GM10847 (cell line): ENCODE measurements around the gene C11orf68.

Experiments
- POLR2A ChIP-seq: IDR thresholded peaks from 2 replicates; pipeline ENCODE4 v1.6.1; 2011; ENCODE audit not compliant: insufficient read length; ENCODE audit errors: extremely low read depth

C11orf68 gene

GRCh38 chr11:65918211-65919140 is at the start of gene C11orf68:
Gene C11orf68 (minus strand): TSS chr11:65919062. CDS start chr11:65919031, 31 bp downstream.
- peak; percentile 65 for TF ChIP-seq POLR2A

DNA sequence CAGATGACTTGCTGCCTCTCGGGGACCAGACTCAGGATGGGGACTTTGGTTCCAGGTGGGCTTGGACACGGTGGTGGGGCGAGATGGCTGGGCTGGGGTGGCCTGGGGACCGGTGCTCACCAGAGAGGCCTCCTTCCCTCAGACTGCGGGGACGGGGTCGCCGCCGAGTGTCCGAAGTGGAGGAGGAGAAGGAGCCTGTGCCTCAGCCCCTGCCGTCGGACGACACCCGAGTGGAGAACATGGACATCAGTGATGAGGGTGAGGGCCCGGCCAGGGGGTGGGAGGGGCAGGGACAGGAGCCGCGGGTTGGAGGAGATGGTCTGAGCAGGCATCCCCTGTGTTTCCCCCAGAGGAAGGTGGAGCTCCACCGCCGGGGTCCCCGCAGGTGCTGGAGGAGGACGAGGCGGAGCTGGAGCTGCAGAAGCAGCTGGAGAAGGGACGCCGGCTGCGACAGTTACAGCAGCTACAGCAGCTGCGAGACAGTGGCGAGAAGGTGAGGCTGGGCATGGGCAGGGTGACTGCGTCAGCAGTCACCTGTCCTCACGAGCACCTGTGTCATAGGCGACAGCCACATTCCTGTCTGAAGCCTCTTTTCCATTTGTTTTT is 48.6 kb upstream of the C11orf68 start:
- no peak for TF ChIP-seq POLR2A

DNA sequence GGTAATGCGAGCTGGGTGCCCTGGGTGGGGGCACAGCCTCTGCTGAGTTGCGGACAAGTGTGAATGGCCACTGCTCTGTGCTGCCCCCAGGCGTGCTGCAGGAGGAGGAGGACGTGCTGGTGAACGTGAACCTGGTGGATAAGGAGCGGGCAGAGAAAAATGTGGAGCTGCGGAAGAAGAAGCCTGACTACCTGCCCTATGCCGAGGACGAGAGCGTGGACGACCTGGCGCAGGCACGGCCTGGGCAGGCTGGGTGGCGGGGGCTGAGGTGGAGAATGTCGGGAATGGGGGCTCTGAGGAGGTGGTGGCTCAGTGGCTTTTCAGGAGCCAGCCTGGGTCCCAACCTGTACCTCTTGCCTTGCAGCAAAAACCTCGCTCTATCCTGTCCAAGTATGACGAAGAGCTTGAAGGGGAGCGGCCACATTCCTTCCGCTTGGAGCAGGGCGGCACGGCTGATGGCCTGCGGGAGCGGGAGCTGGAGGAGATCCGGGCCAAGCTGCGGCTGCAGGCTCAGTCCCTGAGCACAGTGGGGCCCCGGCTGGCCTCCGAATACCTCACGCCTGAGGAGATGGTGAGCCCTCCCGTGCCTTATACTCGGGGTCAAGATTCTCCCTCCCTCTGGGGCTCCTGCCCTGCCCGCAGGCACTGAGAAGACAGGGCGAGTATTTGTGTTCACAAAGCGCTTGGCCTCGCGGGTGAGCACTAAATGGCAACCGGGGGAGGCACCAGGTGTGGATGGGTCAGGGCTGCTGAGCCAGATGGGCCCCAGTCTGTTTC is 47.3 kb upstream of the C11orf68 start:
- no peak for TF ChIP-seq POLR2A

DNA sequence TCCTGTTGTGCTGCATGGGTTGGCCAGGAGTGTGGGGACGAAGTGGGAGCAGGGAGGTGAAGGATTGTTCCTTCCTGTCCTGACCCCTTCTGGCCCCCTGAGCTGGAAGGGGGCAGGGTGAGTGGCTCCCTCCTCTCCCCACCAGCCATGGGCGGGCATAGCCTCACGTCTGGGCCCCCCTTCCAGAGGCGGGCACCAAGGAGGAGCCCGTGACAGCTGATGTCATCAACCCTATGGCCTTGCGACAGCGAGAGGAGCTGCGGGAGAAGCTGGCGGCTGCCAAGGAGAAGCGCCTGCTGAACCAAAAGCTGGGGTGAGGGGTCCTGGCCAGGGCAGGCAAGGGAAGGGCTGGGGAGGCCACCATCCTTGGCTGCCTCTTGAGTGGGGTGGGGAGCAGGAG is 46.0 kb upstream of the C11orf68 start:
- TF ChIP-seq POLR2A = no peak

GRCh38 chr11:65962141-65962564 is 43.3 kb upstream of the C11orf68 start:
- TF ChIP-seq POLR2A = no peak

- TF ChIP-seq POLR2A = peak; percentile 88
Measured at GRCh38 chr11:65961267-65962140, 42.6 kb upstream of the C11orf68 start, which contains the start of gene SART1. Gene SART1 (plus strand): TSS chr11:65961734. CDS start chr11:65961781, 47 bp downstream.

GRCh38 chr11:65960824-65961266 is 42.0 kb upstream of the C11orf68 start:
- TF ChIP-seq POLR2A = no peak

GRCh38 chr11:65958774-65959420 is 40.0 kb upstream of the C11orf68 start:
- no peak for TF ChIP-seq POLR2A

GRCh38 chr11:65958291-65958690 is 39.4 kb upstream of the C11orf68 start:
- no peak for TF ChIP-seq POLR2A

DNA sequence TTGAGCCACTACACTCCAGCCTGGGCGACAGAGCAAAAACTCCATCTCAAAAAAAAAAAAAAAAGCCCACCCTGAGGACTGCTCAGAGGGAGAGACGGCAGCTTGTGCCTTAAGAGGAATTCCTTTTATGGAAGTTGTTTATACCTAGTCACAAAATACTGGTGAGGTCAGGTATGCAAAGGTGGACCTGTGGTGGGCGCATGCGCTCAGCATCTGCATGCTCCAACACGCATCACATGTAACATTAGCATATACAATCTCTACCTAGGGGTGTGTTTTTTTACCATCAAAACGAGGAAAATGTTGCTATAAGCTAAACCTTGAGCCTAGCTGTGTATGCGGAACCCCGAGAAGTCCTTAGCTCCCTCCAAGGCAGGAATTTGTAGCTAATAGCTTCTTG is 35.9 kb upstream of the C11orf68 start:
- TF ChIP-seq POLR2A = no peak

DNA sequence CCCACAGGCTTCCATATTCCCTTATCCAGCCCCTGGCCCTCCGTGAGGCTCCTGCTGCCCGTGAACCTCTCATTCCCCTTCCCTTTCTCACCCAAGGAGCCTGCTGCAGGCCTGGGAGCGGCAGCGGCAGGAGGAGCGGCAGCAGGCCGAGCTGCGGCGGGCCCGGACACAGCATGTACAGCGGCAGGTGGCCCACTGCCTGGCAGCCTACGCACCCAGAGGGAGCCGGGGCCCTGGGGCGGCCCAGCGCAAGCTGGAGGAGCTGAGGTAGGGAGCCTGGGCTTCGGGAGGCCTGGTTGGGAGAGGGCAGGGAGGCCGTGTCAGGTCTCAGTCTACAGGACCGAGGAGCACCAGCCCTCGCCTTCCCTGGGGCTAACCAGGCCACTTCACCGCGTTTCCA is 34.6 kb upstream of the C11orf68 start:
- TF ChIP-seq POLR2A = no peak

DNA sequence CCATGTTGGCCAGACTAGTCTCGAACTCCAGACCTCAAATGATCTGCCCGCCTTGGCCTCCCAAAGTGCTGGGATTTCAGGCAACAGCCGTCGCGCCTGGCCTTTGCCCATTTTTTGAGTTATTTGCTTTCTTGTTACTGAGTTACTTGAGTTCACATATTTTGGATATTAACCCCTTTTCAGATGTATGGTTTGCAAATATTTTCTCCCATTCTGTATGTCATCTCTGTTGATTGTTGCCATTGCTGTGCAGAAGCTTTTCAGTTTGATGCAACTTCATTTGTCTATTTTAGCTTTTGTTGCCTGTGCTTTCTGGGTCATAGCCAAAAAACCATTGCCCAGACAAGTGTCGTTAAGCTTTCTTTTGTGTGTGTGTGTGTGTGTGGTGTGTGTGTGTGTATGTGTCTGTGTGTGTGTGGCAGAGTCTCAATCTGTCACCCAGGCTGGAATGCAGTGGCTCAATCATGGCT is 33.2 kb upstream of the C11orf68 start:
- no peak for TF ChIP-seq POLR2A

DNA sequence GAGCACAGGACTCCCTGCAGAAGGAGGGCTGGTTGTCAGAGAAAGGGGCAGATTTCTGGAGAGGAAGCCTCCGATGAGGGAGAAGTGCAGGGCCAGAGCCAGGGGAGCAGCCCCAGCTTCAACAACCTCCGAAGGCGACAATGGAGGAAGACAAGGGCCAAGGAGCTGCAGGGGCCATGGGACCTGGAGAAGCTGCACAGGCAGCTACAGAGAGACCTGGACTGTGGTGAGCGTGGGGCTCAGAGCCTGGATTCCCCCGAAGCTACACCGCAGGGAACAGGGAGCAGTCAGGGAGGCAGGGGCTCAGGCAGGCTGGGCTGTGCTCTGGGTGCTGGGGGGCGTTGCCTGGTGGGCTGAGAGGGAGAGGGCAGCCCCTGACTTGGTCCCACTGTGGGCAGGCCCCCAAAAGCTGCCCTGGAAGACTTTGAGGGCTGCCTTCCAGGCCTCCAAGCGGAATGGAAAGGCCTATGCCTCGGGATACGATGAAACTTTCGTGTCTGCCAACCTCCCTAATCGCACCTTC is 28.8 kb upstream of the C11orf68 start:
- TF ChIP-seq POLR2A = no peak

DNA sequence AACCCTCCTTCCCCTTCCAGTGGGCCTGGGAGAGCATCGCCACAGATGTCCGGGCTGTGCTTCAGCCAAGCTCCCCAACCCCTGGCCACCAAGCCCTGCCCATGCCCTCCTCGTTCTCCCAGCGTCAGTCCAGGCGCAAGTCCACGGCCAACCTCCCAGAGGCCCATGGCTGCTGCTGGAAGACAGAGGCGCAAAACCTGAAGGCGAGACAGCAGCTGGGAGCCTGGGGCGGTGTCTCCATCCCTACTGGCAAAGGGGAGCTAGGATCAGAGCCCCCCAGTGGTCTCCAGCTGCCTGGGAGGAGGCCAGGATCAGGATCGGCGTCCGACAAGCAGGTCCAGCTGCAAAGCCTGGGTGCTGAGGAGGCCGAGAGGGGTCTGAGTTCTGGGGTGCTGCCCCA is 28.3 kb upstream of the C11orf68 start:
- no peak for TF ChIP-seq POLR2A

DNA sequence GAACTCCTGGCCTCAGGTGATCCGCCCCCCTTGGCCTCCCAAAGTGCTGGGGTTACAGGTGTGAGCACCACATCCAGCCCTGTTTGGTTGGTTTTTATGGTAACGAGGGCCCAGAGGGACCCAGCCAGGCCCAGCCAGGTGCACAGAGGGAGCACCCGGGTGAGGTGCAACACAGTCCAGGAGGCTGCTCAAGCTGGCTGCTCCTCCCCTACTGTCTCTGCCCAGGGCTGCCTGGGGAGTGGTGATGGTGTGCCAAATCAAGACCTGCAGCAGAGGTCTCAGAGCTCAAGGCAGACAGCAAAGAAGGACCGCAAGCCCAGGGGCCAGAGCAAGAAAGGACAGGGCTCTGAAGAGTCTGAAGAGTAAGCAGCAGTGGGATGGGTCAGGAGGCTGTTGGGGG is 27.8 kb upstream of the C11orf68 start:
- TF ChIP-seq POLR2A = no peak
